Memory B cell (primary cell): ENCODE data around the gene ELOVL6.
A peak's percentile ranks its signal among the peaks of the same experiment; 100 is the strongest.

ENCODE experiments used
- ATAC-seq: fragments of 150-1000 bp; cut with Tn5 transposase; 2 replicates; pipeline ENCODE4 v1.10.0; 2021; ENCODE audit warnings: low read depth, mild to moderate bottlenecking, moderate library complexity
- DNase-seq, 2 donors: peaks; one replicate each; pipeline ENCODE4 v3.0.0; 2022; ENCODE audit warnings: low spot score in 2 of 2
- H3K27ac Mint-ChIP-seq: one replicate; pipeline ENCODE4 v1.8.0; 2022; ENCODE audit warnings: mild to moderate bottlenecking, moderate library complexity, mixed read lengths
- H3K27me3 Mint-ChIP-seq: one replicate; pipeline ENCODE4 v1.8.0; 2022; ENCODE audit warnings: mixed read lengths
- H3K36me3 Mint-ChIP-seq: one replicate; pipeline ENCODE4 v1.8.0; 2022; ENCODE audit warnings: mild to moderate bottlenecking, mixed read lengths
- H3K4me1 Mint-ChIP-seq: one replicate; pipeline ENCODE4 v1.8.0; 2022; ENCODE audit warnings: mixed read lengths
- H3K4me3 Mint-ChIP-seq: one replicate; pipeline ENCODE4 v1.8.0; 2022; ENCODE audit warnings: mild to moderate bottlenecking, moderate library complexity, mixed read lengths
- H3K9me3 Mint-ChIP-seq: one replicate; pipeline ENCODE4 v1.8.0; 2022; ENCODE audit warnings: mixed read lengths

Gene ELOVL6

GRCh38 chr4:110112056-110112455, 86.4 kb downstream of the ELOVL6 start:
- no peak overlapping the region for H3K27ac Mint-ChIP-seq
- no peaks in the 10 kb centered on the region for H3K27me3 Mint-ChIP-seq
- DNase-seq (no peak), ATAC-seq (no peak)
- H3K4me1 Mint-ChIP-seq, result peaks cover 4% of the 10 kb centered on the region
- H3K4me3 Mint-ChIP-seq, result no peak overlapping the region
- H3K36me3 Mint-ChIP-seq, result no peaks in the 10 kb centered on the region
- no peaks in the 10 kb centered on the region for H3K9me3 Mint-ChIP-seq

GRCh38 chr4:110109455-110109854, 89.0 kb downstream of the ELOVL6 start:
- DNase-seq (no peak), ATAC-seq (no peak)
- Mint-ChIP-seq H3K27ac (no peak overlapping the region), H3K4me3 (no peak overlapping the region), H3K27me3 (no peaks in the 10 kb centered on the region), H3K36me3 (no peaks in the 10 kb centered on the region), H3K9me3 (no peaks in the 10 kb centered on the region), H3K4me1 (peaks cover 4% of the 10 kb centered on the region)

GRCh38 chr4:110108960-110109359, 89.5 kb downstream of the ELOVL6 start:
- DNase-seq (no peak), ATAC-seq (no peak)
- no peak overlapping the region for H3K4me3 Mint-ChIP-seq
- no peaks in the 10 kb centered on the region for H3K9me3 Mint-ChIP-seq
- H3K4me1 Mint-ChIP-seq, result peaks cover 4% of the 10 kb centered on the region
- no peaks in the 10 kb centered on the region for H3K27me3 Mint-ChIP-seq
- H3K27ac Mint-ChIP-seq, result no peak overlapping the region
- no peaks in the 10 kb centered on the region for H3K36me3 Mint-ChIP-seq

- Mint-ChIP-seq H3K4me1 (peaks cover 4% of the 10 kb centered on the region), H3K27ac (no peak overlapping the region), H3K9me3 (no peaks in the 10 kb centered on the region), H3K36me3 (no peaks in the 10 kb centered on the region), H3K27me3 (no peaks in the 10 kb centered on the region), H3K4me3 (no peak overlapping the region)
- ATAC-seq, result peak; percentile 27
- no peak for DNase-seq
Measured at GRCh38 chr4:110108422-110108821, 90.0 kb downstream of the ELOVL6 start.

GRCh38 chr4:110107866-110108265, 90.5 kb downstream of the ELOVL6 start:
- Mint-ChIP-seq H3K27ac (no peak overlapping the region), H3K9me3 (no peaks in the 10 kb centered on the region), H3K27me3 (no peaks in the 10 kb centered on the region), H3K4me1 (peaks cover 4% of the 10 kb centered on the region), H3K36me3 (no peaks in the 10 kb centered on the region), H3K4me3 (no peak overlapping the region)
- DNase-seq, result no peak
- ATAC-seq, result no peak

GRCh38 chr4:110106931-110107296, 91.5 kb downstream of the ELOVL6 start:
- Mint-ChIP-seq H3K9me3 (no peaks in the 10 kb centered on the region), H3K27ac (no peak overlapping the region), H3K36me3 (no peaks in the 10 kb centered on the region), H3K4me3 (no peak overlapping the region), H3K27me3 (no peaks in the 10 kb centered on the region), H3K4me1 (peaks cover 4% of the 10 kb centered on the region)
- no peak for DNase-seq
- ATAC-seq, result no peak

- ATAC-seq, result no peak
- H3K27me3 Mint-ChIP-seq, result no peaks in the 10 kb centered on the region
- peaks cover 4% of the 10 kb centered on the region for H3K4me1 Mint-ChIP-seq
- H3K27ac Mint-ChIP-seq, result no peak overlapping the region
- no peaks in the 10 kb centered on the region for H3K36me3 Mint-ChIP-seq
- H3K4me3 Mint-ChIP-seq, result no peak overlapping the region
- no peak for DNase-seq
- H3K9me3 Mint-ChIP-seq, result no peaks in the 10 kb centered on the region
Measured at GRCh38 chr4:110104661-110105060, 93.8 kb downstream of the ELOVL6 start.

- no peak overlapping the region for H3K4me3 Mint-ChIP-seq
- H3K4me1 Mint-ChIP-seq, result no peaks in the 10 kb centered on the region
- no peaks in the 10 kb centered on the region for H3K9me3 Mint-ChIP-seq
- peaks cover 1% of the 10 kb centered on the region for H3K27me3 Mint-ChIP-seq
- DNase-seq, result no peak
- H3K36me3 Mint-ChIP-seq, result no peaks in the 10 kb centered on the region
- ATAC-seq, result no peak
- no peak overlapping the region for H3K27ac Mint-ChIP-seq
Measured at GRCh38 chr4:110099638-110100037, 98.8 kb downstream of the ELOVL6 start.

GRCh38 chr4:110096405-110096804, 102.0 kb downstream of the ELOVL6 start:
- H3K4me3 Mint-ChIP-seq, result no peak overlapping the region
- no peak overlapping the region for H3K27ac Mint-ChIP-seq
- H3K9me3 Mint-ChIP-seq, result no peaks in the 10 kb centered on the region
- H3K36me3 Mint-ChIP-seq, result no peaks in the 10 kb centered on the region
- ATAC-seq (no peak), DNase-seq (no peak)
- peaks cover 4% of the 10 kb centered on the region for H3K27me3 Mint-ChIP-seq
- no peaks in the 10 kb centered on the region for H3K4me1 Mint-ChIP-seq

- ATAC-seq (no peak), DNase-seq (no peak)
- H3K9me3 Mint-ChIP-seq, result no peaks in the 10 kb centered on the region
- no peak overlapping the region for H3K27ac Mint-ChIP-seq
- no peak overlapping the region for H3K4me3 Mint-ChIP-seq
- no peaks in the 10 kb centered on the region for H3K4me1 Mint-ChIP-seq
- no peaks in the 10 kb centered on the region for H3K36me3 Mint-ChIP-seq
- peaks cover 6% of the 10 kb centered on the region for H3K27me3 Mint-ChIP-seq
Measured at GRCh38 chr4:110092646-110093045, 105.8 kb downstream of the ELOVL6 start.

GRCh38 chr4:110091434-110092140, 106.8 kb downstream of the ELOVL6 start:
- no peaks in the 10 kb centered on the region for H3K9me3 Mint-ChIP-seq
- H3K4me1 Mint-ChIP-seq, result no peaks in the 10 kb centered on the region
- no peak overlapping the region for H3K4me3 Mint-ChIP-seq
- H3K27ac Mint-ChIP-seq, result no peak overlapping the region
- H3K36me3 Mint-ChIP-seq, result no peaks in the 10 kb centered on the region
- DNase-seq (no peak), ATAC-seq (no peak)
- H3K27me3 Mint-ChIP-seq, result peaks cover 6% of the 10 kb centered on the region

- Mint-ChIP-seq H3K9me3 (no peaks in the 10 kb centered on the region), H3K27me3 (peaks cover 2% of the 10 kb centered on the region), H3K36me3 (no peaks in the 10 kb centered on the region), H3K27ac (no peak overlapping the region), H3K4me3 (no peak overlapping the region), H3K4me1 (peaks cover 7% of the 10 kb centered on the region)
- ATAC-seq (no peak), DNase-seq (no peak)
Measured at GRCh38 chr4:110088670-110089069, 109.7 kb downstream of the ELOVL6 start.

- Mint-ChIP-seq H3K4me1 (peaks cover 7% of the 10 kb centered on the region), H3K9me3 (no peaks in the 10 kb centered on the region), H3K36me3 (no peaks in the 10 kb centered on the region), H3K27me3 (peaks cover 2% of the 10 kb centered on the region), H3K4me3 (no peak overlapping the region), H3K27ac (no peak overlapping the region)
- ATAC-seq (no peak), DNase-seq (no peak)
Measured at GRCh38 chr4:110087070-110087708, 111.2 kb downstream of the ELOVL6 start.

- peaks cover 7% of the 10 kb centered on the region for H3K4me1 Mint-ChIP-seq
- H3K36me3 Mint-ChIP-seq, result no peaks in the 10 kb centered on the region
- no peaks in the 10 kb centered on the region for H3K9me3 Mint-ChIP-seq
- H3K27ac Mint-ChIP-seq, result no peak overlapping the region
- ATAC-seq (no peak), DNase-seq (no peak)
- H3K27me3 Mint-ChIP-seq, result peaks cover 2% of the 10 kb centered on the region
- no peak overlapping the region for H3K4me3 Mint-ChIP-seq
Measured at GRCh38 chr4:110085131-110085530, 113.3 kb downstream of the ELOVL6 start.

- Mint-ChIP-seq H3K36me3 (peaks cover 3% of the 10 kb centered on the region), H3K4me3 (no peak overlapping the region), H3K27me3 (no peaks in the 10 kb centered on the region), H3K4me1 (peaks cover 7% of the 10 kb centered on the region), H3K27ac (no peak overlapping the region), H3K9me3 (peaks cover 3% of the 10 kb centered on the region)
- ATAC-seq, result no peak
- no peak for DNase-seq
Measured at GRCh38 chr4:110084154-110084553, 114.3 kb downstream of the ELOVL6 start.
